HEK293 (cell line): Measurements from ENCODE around the gene CCNY.
A peak's percentile ranks its signal among the peaks of the same experiment; 100 is the strongest.

Source experiments
- CTCF ChIA-PET: fragments of 350-600 bp; formaldehyde crosslinking; extraction: SDS; loops from one replicate; lab custom pipeline; 2021; ENCODE audit warnings: antibody characterized with exemption; lab: Yijun Ruan, JAX
- POLR2A ChIA-PET: fragments of 300-600 bp; formaldehyde crosslinking; extraction: SDS; loops from one replicate; lab custom pipeline; 2020; ENCODE audit warnings: antibody characterized with exemption, inconsistent platforms; lab: Yijun Ruan, JAX
- H3K27ac ChIP-seq: fragments of 200-500 bp; sonication (Bioruptor generic); 2 replicates; pipeline ENCODE4 v1.5.1; 2014; ENCODE audit warnings: low read depth, low read length, control low read depth, inconsistent platforms; ENCODE audit errors: extremely low read depth
- H3K36me3 ChIP-seq, 2 experiments: fragments of 200-500 bp in 1 of 2; sonication (Bioruptor generic) in 1 of 2; 1 replicate in 1 of 2; 2 replicates in 1 of 2; pipeline ENCODE4 v1.5.1; 2014 to 2017; ENCODE audit warnings: inconsistent platforms in 2 of 2, low read length in 2 of 2; ENCODE audit not compliant: control insufficient read depth in 2 of 2, insufficient read depth in 1 of 2
- H3K4me1 ChIP-seq: fragments of 200-500 bp; sonication (Bioruptor generic); 2 replicates; pipeline ENCODE4 v1.5.1; 2014; ENCODE audit warnings: mild to moderate bottlenecking, low read length, inconsistent platforms; ENCODE audit not compliant: control insufficient read depth, insufficient read depth
- H3K4me3 ChIP-seq: 2 replicates; pipeline ENCODE4 v1.5.1; 2011; ENCODE audit warnings: low read depth, mild to moderate bottlenecking, control low read depth, low read length, moderate library complexity
- H3K9me3 ChIP-seq: fragments of 200-500 bp; sonication (Bioruptor generic); 2 replicates; pipeline ENCODE4 v1.5.1; 2014; ENCODE audit warnings: low read depth, low read length, inconsistent platforms; ENCODE audit not compliant: control insufficient read depth, insufficient read depth
- GLIS1 ChIP-seq: fragments of 450-650 bp; formaldehyde crosslinking; IDR thresholded peaks from 2 replicates; pipeline ENCODE4 v1.5.1; 2016; ENCODE audit warnings: missing biosample characterization, missing genetic modification characterization
- KLF10 ChIP-seq: fragments of 450-650 bp; IDR thresholded peaks from 2 replicates; pipeline ENCODE4 v1.5.1; 2018; ENCODE audit warnings: missing biosample characterization, mild to moderate bottlenecking, missing genetic modification characterization
- KLF17 ChIP-seq: fragments of 450-650 bp; formaldehyde crosslinking; IDR thresholded peaks from 2 replicates; pipeline ENCODE4 v1.5.1; 2016; ENCODE audit warnings: missing biosample characterization, missing genetic modification characterization
- KLF9 ChIP-seq: fragments of 450-650 bp; formaldehyde crosslinking; IDR thresholded peaks from 2 replicates; pipeline ENCODE4 v1.5.1; 2016; ENCODE audit warnings: missing biosample characterization, missing genetic modification characterization, low read depth
- SP3 ChIP-seq: fragments of 450-650 bp; formaldehyde crosslinking; IDR thresholded peaks from 2 replicates; pipeline ENCODE4 v1.5.1; 2016; ENCODE audit warnings: missing biosample characterization, missing genetic modification characterization
- YY1 ChIP-seq: fragments of 450-650 bp; formaldehyde crosslinking; IDR thresholded peaks from 2 replicates; pipeline ENCODE4 v1.5.1; 2018; ENCODE audit warnings: missing biosample characterization, missing genetic modification characterization
- ZBTB1 ChIP-seq: fragments of 450-650 bp; formaldehyde crosslinking; IDR thresholded peaks from 2 replicates; pipeline ENCODE4 v1.5.1; 2016; ENCODE audit warnings: missing biosample characterization, missing genetic modification characterization
- ZBTB17 ChIP-seq: fragments of 450-650 bp; formaldehyde crosslinking; IDR thresholded peaks from 2 replicates; pipeline ENCODE4 v1.5.1; 2016; ENCODE audit warnings: missing biosample characterization, missing genetic modification characterization
- ZBTB26 ChIP-seq: fragments of 450-650 bp; formaldehyde crosslinking; optimal IDR thresholded peaks from 2 replicates; pipeline ENCODE3; 2016; ENCODE audit warnings: missing biosample characterization, mild to moderate bottlenecking, missing genetic modification characterization
- ZBTB49 ChIP-seq: fragments of 450-650 bp; formaldehyde crosslinking; IDR thresholded peaks from 2 replicates; pipeline ENCODE4 v1.5.1; 2016; ENCODE audit warnings: missing biosample characterization, missing genetic modification characterization, low read depth
- ZEB2 ChIP-seq: fragments of 450-650 bp; formaldehyde crosslinking; IDR thresholded peaks from 2 replicates; pipeline ENCODE4 v1.5.1; 2016; ENCODE audit warnings: missing biosample characterization, missing genetic modification characterization
- ZIC2 ChIP-seq: fragments of 450-650 bp; formaldehyde crosslinking; IDR thresholded peaks from 2 replicates; pipeline ENCODE4 v1.5.1; 2016; ENCODE audit warnings: missing biosample characterization, missing genetic modification characterization
- ZNF2 ChIP-seq: fragments of 450-650 bp; formaldehyde crosslinking; IDR thresholded peaks from 2 replicates; pipeline ENCODE4 v1.5.1; 2016; ENCODE audit warnings: missing biosample characterization, missing genetic modification characterization
- ZNF221 ChIP-seq: fragments of 450-650 bp; formaldehyde crosslinking; IDR thresholded peaks from 2 replicates; pipeline ENCODE4 v1.5.1; 2017; ENCODE audit warnings: missing biosample characterization, missing genetic modification characterization, borderline replicate concordance
- ZNF280D ChIP-seq: fragments of 450-650 bp; formaldehyde crosslinking; IDR thresholded peaks from 2 replicates; pipeline ENCODE4 v1.5.1; 2016; ENCODE audit warnings: missing biosample characterization, missing genetic modification characterization
- ZNF292 ChIP-seq: fragments of 450-650 bp; formaldehyde crosslinking; IDR thresholded peaks from 2 replicates; pipeline ENCODE4 v1.5.1; 2016; ENCODE audit warnings: low read depth, missing biosample characterization, missing genetic modification characterization, borderline replicate concordance
- ZNF529 ChIP-seq: fragments of 450-650 bp; formaldehyde crosslinking; IDR thresholded peaks from 2 replicates; pipeline ENCODE4 v1.5.1; 2017; ENCODE audit warnings: missing genetic modification characterization, missing biosample characterization; ENCODE audit not compliant: insufficient replicate concordance
- ZNF561 ChIP-seq: fragments of 450-650 bp; IDR thresholded peaks from 2 replicates; pipeline ENCODE4 v1.5.1; 2018; ENCODE audit warnings: missing biosample characterization, missing genetic modification characterization, borderline replicate concordance
- ZNF692 ChIP-seq: fragments of 450-650 bp; formaldehyde crosslinking; IDR thresholded peaks from 2 replicates; pipeline ENCODE4 v1.5.1; 2016; ENCODE audit warnings: missing biosample characterization, missing genetic modification characterization
- ZNF776 ChIP-seq: fragments of 450-650 bp; formaldehyde crosslinking; IDR thresholded peaks from 2 replicates; pipeline ENCODE4 v1.5.0; 2017; ENCODE audit warnings: missing biosample characterization, missing genetic modification characterization, borderline replicate concordance
- ZSCAN16 ChIP-seq: fragments of 450-650 bp; formaldehyde crosslinking; IDR thresholded peaks from 2 replicates; pipeline ENCODE4 v1.5.1; 2016; ENCODE audit warnings: missing biosample characterization, missing genetic modification characterization
- ZSCAN5A ChIP-seq: fragments of 450-650 bp; formaldehyde crosslinking; IDR thresholded peaks from 2 replicates; pipeline ENCODE4 v1.5.1; 2016; ENCODE audit warnings: missing biosample characterization, missing genetic modification characterization

The CCNY gene

GRCh38 chr10:35336084-35336831 is at the start of gene CCNY:
CCNY (plus strand) TSS chr10:35336509; CDS start chr10:35337054, 545 bp downstream.
- POLR2A ChIA-PET = interaction anchor here (1.0 to 2.3 kb wide), 2 partner anchors 13 to 157 kb away, joined by 4 to 6 read pairs; no protein-coding TSS in a partner anchor
- CTCF ChIA-PET = interaction anchor here (0.6 to 1.5 kb wide), 3 partner anchors 10 to 1531 kb away, joined by 3 to 4 read pairs (median 4); no protein-coding TSS in a partner anchor
- peaks cover 10% of the 10 kb centered on the region; the same call in 1 of the 2 replicates for H3K4me1 ChIP-seq
- peaks cover 0 to 12% of the 10 kb centered on the region in 2 experiments; a peak in 1 of 3 replicates for H3K36me3 ChIP-seq
- peak within 1 kb of the TSS; percentile 88 for H3K4me3 ChIP-seq
- H3K9me3 ChIP-seq = no peaks in the 10 kb centered on the region
- H3K27ac ChIP-seq = peak within 1 kb of the TSS; percentile 81
- TF ChIP-seq ZNF2 (tag by site-specific recombination) (0 out of 2 replicates have a peak, but pooled peaks have one; percentile 22), ZNF280D (tag by site-specific recombination) (0 out of 2 replicates have a peak, but pooled peaks have one; percentile 5), ZNF221 (no peak), YY1 (tag by site-specific recombination) (0 out of 2 replicates have a peak, but pooled peaks have one; percentile 18), ZSCAN16 (tag by site-specific recombination) (0 out of 2 replicates have a peak, but pooled peaks have one; percentile 4), ZBTB26 (tag by site-specific recombination) (peak; percentile 91), ZEB2 (tag by site-specific recombination) (peak; percentile 42), ZNF529 (tag by site-specific recombination) (no peak), SP3 (tag by site-specific recombination) (peak; percentile 75), ZNF692 (tag by site-specific recombination) (peak; percentile 64; the same call in 1 of the 2 replicates), KLF17 (tag by site-specific recombination) (peak; percentile 66; the same call in 1 of the 2 replicates), ZIC2 (tag by site-specific recombination) (peak; percentile 30; the same call in 1 of the 2 replicates), ZNF292 (tag by site-specific recombination) (no peak), ZSCAN5A (tag by site-specific recombination) (no peak), ZBTB49 (tag by site-specific recombination) (no peak), ZNF561 (tag by site-specific recombination) (peak; percentile 97), KLF9 (tag by site-specific recombination) (peak; percentile 51; the same call in 1 of the 2 replicates), KLF10 (tag by site-specific recombination) (peak; percentile 96), ZBTB1 (tag by site-specific recombination) (0 out of 2 replicates have a peak, but pooled peaks have one; percentile 1), ZBTB17 (tag by site-specific recombination) (peak; percentile 20; the same call in 1 of the 2 replicates), ZNF776 (tag by site-specific recombination) (no peak), GLIS1 (tag by site-specific recombination) (peak; percentile 58; the same call in 1 of the 2 replicates)
